Kidney (tissue), 14 donors: Measurements from ENCODE around the gene CCNB1. TPM values are rescaled to one million over a fixed set of nuclear protein-coding genes. Genes with fewer than 3 reads are reported as not detected.
"Not testable (repeated sequence)": the region's sequence is repeated elsewhere in the genome, so short reads cannot be mapped to it uniquely, and the experiment has no call there.

ENCODE experiments used
- DNase-seq, 5 donors: peaks; one replicate each; pipeline ENCODE4 v3.0.0-alpha.2; 2013 to 2020
- FAIRE-seq: peaks from 2 replicates; lab custom pipeline; 2012; peaks lifted over from hg19 to GRCh38; lab: Jason Lieb, UNC
- H3K27ac ChIP-seq, 2 donors: one replicate each; pipeline ENCODE4 v1.7.0; 2013; ENCODE audit warnings: low read depth in 2 of 2, low read length in 2 of 2, inconsistent platforms in 1 of 2
- H3K27me3 ChIP-seq: one replicate; pipeline ENCODE4 v1.7.1; 2013; ENCODE audit warnings: low read length, inconsistent platforms; ENCODE audit not compliant: control insufficient read depth, insufficient read depth
- H3K36me3 ChIP-seq, 3 donors: one replicate each; pipeline versions ENCODE4 v1.7.0 to v1.7.1; 2013; ENCODE audit warnings: low read length in 3 of 3, control low read depth in 1 of 3, inconsistent platforms in 1 of 3; ENCODE audit not compliant: insufficient read depth in 3 of 3, control insufficient read depth in 2 of 3
- H3K4me1 ChIP-seq, 3 donors: one replicate each; pipeline versions ENCODE4 v1.7.0 to v1.7.1; 2013; ENCODE audit warnings: low read length in 3 of 3, inconsistent platforms in 1 of 3, low read depth in 1 of 3; ENCODE audit not compliant: control insufficient read depth in 2 of 3, insufficient read depth in 2 of 3
- H3K4me3 ChIP-seq, 3 donors: one replicate each; pipeline versions ENCODE4 v1.7.0 to v1.8.1; 2013; ENCODE audit warnings: low read length in 3 of 3, control low read depth in 1 of 3, inconsistent platforms in 1 of 3
- H3K9ac ChIP-seq, 3 donors: one replicate each; pipeline versions ENCODE4 v1.7.0 to v1.7.1; 2013; ENCODE audit warnings: low read length in 3 of 3, control low read depth in 1 of 3, inconsistent platforms in 1 of 3
- H3K9me3 ChIP-seq, 3 donors: one replicate each; pipeline versions ENCODE4 v1.7.0 to v1.7.1; 2013; ENCODE audit warnings: low read length in 3 of 3, control low read depth in 1 of 3, inconsistent platforms in 1 of 3; ENCODE audit not compliant: control insufficient read depth in 2 of 3, insufficient read depth in 1 of 3
- intact Hi-C: fragments of 100-400 bp; cut with DNase I; formaldehyde crosslinking; loops from one replicate; pipeline ENCODE4 v1.11.1; 2022
- polyA plus RNA-seq: library from polyadenylated mRNA; stranded (reverse); fragments of 350-450 nt; fragmentation: Illumina TruSeq; extraction: RNeasy Lipid Tissue Mini Kit (QIAGEN cat#74804); gene quantifications from one replicate; pipeline ENCODE4 v1.2.3, GENCODE V29; 2014; ENCODE audit warnings: low read depth, low replicate concordance; ENCODE audit not compliant: insufficient read depth
- total RNA-seq: library from RNA; stranded (reverse); fragmentation: NEBNext Ultra II Directional; extraction: Animal tissue kit (Norgen Biotek cat#: 25700); gene quantifications from one replicate; pipeline ENCODE4 v1.2.1, GENCODE V29; 2021
- TF ChIP-seq, protein P1 (sequence below): IDR thresholded peaks from 3 replicates; pipeline ENCODE4 v1.5.1; 2012; ENCODE audit warnings: mild to moderate bottlenecking, moderate library complexity, borderline replicate concordance; ENCODE audit not compliant: insufficient read depth; ENCODE audit errors: extremely low read depth
- donor health status: control.
- donor health status: control.
- donor health status: control.
- donor health status: control.
- donor health status: control.
- donor health status: DM: yes; HTN: yes; CAD: no.
- donor health status: Normal renal cell carcinoma (clear cell type).

CCNB1 gene
- total and polyA plus RNA-seq, 2 donors from 2014 or later, result 5.1 to 5.9 TPM

DNA sequence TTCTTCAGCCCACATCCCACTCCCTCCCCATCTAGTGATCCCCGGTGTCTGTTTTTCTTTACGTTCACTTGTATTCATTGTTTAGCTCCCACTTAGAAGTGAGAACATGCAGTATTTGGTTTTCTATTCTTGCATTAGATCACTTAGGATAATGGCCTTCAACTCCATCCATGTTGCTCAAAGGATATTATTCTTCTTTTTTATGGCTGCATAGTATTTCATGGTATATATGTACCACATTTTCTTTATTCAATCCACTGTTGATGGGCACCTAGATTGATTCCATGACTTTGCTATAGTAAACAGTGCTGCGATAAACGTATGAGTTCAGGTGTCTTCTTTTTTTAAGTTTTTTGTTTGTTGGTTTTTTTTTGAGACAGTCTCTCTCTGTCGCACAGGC is 29.1 kb upstream of the CCNB1 start:
- H3K27me3 ChIP-seq, result no peaks in the 10 kb centered on the region
- peaks cover 0 to 6% (median 5%) of the 10 kb centered on the region in 3 donors for H3K9me3 ChIP-seq
- no peak overlapping the region for H3K27ac ChIP-seq
- no peak overlapping the region for H3K4me3 ChIP-seq
- intact Hi-C loops, result no loop called here
- no peak for FAIRE-seq
- H3K4me1 ChIP-seq, result no peaks in the 10 kb centered on the region
- DNase-seq, result no peak
- H3K9ac ChIP-seq, result no peak overlapping the region
- TF ChIP-seq, protein P1, sequence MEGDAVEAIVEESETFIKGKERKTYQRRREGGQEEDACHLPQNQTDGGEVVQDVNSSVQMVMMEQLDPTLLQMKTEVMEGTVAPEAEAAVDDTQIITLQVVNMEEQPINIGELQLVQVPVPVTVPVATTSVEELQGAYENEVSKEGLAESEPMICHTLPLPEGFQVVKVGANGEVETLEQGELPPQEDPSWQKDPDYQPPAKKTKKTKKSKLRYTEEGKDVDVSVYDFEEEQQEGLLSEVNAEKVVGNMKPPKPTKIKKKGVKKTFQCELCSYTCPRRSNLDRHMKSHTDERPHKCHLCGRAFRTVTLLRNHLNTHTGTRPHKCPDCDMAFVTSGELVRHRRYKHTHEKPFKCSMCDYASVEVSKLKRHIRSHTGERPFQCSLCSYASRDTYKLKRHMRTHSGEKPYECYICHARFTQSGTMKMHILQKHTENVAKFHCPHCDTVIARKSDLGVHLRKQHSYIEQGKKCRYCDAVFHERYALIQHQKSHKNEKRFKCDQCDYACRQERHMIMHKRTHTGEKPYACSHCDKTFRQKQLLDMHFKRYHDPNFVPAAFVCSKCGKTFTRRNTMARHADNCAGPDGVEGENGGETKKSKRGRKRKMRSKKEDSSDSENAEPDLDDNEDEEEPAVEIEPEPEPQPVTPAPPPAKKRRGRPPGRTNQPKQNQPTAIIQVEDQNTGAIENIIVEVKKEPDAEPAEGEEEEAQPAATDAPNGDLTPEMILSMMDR, result no peak
- H3K36me3 ChIP-seq, result no peaks in the 10 kb centered on the region

DNA sequence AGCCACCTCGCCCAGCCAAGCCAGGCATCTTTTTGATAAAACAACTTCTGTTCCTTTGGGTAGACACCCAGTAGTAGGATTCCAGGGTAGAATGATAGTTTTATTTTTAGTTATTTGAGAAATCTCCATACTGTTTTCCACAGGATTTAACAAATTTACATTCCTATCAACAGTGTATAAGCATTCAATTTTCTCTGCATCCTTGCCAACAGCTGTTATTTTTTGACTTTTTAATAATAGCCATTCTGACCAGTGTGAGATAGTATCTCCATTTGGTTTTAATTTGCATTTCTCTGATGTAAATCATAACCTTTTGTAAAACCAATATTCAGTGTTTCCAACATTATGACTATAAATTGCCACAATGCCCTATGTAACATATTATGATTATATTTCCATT is 28.2 kb upstream of the CCNB1 start:
- no peak for FAIRE-seq
- peaks cover 0 to 6% (median 5%) of the 10 kb centered on the region in 3 donors for H3K9me3 ChIP-seq
- intact Hi-C loops, result no loop called here
- no peaks in the 10 kb centered on the region for H3K27me3 ChIP-seq
- no peaks in the 10 kb centered on the region for H3K4me1 ChIP-seq
- DNase-seq, result no peak
- TF ChIP-seq, protein P1, result no peak
- H3K36me3 ChIP-seq, result no peaks in the 10 kb centered on the region
- H3K27ac ChIP-seq, result no peak overlapping the region
- no peak overlapping the region for H3K9ac ChIP-seq
- H3K4me3 ChIP-seq, result no peak overlapping the region

DNA sequence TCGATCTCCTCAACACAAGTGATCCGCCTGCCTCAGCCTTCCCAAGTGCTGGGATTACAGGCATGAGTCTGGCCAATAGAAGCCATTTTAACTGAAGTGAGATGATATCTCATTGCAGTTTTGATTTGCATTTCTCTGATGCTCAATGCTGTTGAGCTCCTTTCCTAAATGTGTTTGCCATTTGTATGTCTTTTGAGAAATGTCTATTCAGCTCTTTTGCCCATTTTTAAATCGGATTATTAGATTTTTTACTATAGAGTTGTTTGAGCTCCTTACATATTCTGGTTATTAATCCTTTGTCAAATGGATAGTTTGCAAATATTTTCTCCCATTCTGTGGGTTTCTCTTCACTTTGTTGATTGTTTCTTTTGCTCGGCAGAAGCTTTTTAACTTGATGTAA is 26.7 kb upstream of the CCNB1 start:
- DNase-seq, H3K27ac ChIP-seq, intact Hi-C loops, H3K9ac ChIP-seq, H3K9me3 ChIP-seq, H3K27me3 ChIP-seq, H3K36me3 ChIP-seq, H3K4me1 ChIP-seq, FAIRE-seq, H3K4me3 ChIP-seq: not testable (repeated sequence)

DNA sequence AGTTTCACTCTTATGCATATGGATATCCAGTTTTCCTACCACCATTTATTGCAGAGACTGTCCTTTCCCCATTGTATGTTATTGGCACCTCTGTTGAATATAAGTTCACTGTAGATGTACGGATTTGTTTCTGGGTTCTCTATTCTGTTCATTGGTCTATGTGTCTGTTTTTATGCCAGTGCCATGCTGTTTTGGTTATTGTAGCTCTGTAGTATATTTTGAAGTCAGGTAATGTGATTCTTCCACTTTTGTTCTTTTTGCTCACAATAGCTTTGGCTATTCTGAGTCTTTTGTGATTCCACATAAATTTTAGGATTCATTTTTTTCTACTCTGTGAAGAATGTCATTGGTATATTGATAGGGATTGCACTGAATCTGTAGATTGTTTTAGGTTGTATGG is 26.1 kb upstream of the CCNB1 start:
- no peaks in the 10 kb centered on the region for H3K27me3 ChIP-seq
- peaks cover 0 to 6% (median 5%) of the 10 kb centered on the region in 3 donors for H3K9me3 ChIP-seq
- intact Hi-C loops, result no loop called here
- no peaks in the 10 kb centered on the region for H3K4me1 ChIP-seq
- no peak overlapping the region for H3K4me3 ChIP-seq
- TF ChIP-seq, protein P1, result no peak
- no peak overlapping the region for H3K9ac ChIP-seq
- no peak overlapping the region for H3K27ac ChIP-seq
- FAIRE-seq, result no peak
- H3K36me3 ChIP-seq, result no peaks in the 10 kb centered on the region
- no peak for DNase-seq

DNA sequence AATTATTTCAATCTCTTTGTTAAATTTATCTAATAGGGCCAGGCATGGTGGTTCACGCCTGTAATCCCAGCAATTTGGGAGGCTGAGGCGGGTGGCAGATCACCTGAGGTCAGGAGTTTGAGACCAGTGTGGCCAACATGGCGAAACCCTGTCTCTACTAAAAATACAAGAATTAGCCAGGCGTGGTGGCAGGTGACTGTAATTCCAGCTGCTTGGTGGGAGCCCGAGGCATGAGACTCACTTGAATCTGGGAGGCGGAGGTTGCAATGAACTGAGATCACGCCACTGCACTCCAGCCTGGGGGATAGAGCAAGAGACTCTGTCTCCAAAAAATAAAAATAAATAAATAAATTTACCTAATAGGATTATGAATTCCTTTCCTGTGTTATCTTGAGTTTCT is 18.4 kb upstream of the CCNB1 start:
- intact Hi-C loops, FAIRE-seq: not testable (repeated sequence)

More for the DNA sequence above, 18.4 kb upstream of the CCNB1 start:
- not testable (repeated sequence) for H3K27me3 ChIP-seq, H3K9ac ChIP-seq, H3K9me3 ChIP-seq, H3K4me1 ChIP-seq, H3K36me3 ChIP-seq, H3K4me3 ChIP-seq, H3K27ac ChIP-seq, DNase-seq
